HG03457 (cell line): ENCODE measurements around the gene DTX1.

Experiments
- ATAC-seq: cut with Tn5 transposase; IDR thresholded peaks from one replicate; pipeline ENCODE4 v1.9.1; 2021; ENCODE audit warnings: moderate number of reproducible peaks; ENCODE audit not compliant: unreplicated experiment

Gene DTX1

DNA sequence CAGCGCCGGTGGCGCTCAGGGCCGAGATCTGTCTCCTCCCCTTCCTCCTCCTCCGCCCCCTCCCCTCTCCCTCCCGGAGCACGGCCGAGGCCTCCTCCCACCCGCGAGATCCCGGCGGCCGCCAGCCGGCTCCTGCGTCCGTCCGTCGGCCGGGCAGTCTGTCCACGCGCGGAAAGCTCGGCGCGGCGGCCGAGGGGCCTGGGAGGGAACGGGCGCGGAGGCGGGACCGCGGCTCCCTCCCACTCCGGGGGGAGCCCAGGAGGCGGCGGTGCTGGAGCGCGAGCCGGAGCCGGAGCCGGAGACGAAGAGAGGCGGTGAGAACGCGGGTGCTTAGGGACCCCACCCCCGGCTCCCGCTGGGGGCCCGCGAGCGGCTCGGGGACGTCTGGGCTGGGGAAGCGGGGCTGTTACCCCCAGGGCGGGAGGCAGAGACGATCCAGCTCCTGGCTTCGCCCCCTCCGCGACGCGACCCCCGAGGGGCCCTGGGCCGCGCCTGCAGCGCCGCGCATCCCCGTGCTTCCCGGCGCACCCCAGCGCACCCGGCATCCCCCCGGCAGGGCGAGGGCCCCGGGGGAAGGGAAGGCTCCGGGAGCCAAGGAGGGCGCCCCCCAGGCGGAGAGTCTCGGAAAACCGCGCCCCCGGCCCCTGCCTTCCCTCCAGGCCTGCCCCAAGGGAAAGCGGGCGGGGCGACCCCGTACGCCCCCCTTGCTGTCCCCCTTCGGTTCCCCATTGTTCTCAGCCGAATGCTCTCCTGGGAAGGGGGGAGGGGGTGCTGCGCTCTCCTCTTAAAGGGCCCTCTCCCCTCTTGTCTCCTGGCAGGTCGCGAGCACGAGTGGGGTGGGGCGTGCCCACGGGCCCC lies at the start of gene DTX1:
Gene DTX1, plus strand, starts transcription at position 100 of the 858 bp plus-strand sequence. CDS start 1,463 bp downstream, outside the sequence.
- ATAC-seq: no peak

DNA sequence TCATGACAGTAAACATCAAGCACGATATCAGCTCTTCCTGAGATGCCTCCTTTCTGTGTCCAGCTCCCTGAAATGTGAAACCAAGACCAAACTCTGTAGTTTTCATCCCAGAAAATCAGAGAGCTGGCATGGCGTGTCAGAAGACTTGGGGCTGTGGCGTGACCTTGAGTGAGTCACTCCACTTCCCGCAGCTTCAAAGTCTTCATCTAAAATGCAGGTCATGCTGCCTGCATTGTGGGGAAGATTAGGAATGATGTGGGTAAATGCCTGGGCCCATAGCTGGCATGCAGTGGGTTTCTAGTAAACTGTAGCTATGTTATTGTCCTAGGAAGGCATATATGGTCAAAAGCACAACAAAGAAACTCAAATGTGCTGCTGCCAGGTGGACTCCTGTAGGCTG lies 49.4 kb upstream of the DTX1 start:
- no peak for ATAC-seq

DNA sequence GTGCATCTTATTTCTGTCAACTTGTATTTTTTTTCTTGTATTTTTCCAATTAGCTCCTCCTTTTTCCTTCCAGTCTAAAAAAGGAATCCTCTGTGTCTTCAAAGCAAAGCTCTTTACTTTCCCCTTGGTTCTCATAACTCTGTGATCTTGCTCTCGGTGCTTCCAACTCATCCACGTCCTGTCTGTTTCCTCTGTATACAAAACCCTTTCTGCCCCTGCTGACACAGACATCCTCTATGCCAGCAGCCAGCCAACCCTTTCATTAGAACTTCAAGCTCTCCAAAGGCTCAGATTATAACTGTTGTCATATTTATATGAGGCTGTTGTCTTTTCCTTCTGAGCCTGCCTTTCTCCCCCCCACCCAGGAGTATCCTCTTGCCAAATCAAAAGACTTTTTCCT lies 45.8 kb upstream of the DTX1 start:
- ATAC-seq: no peak

DNA sequence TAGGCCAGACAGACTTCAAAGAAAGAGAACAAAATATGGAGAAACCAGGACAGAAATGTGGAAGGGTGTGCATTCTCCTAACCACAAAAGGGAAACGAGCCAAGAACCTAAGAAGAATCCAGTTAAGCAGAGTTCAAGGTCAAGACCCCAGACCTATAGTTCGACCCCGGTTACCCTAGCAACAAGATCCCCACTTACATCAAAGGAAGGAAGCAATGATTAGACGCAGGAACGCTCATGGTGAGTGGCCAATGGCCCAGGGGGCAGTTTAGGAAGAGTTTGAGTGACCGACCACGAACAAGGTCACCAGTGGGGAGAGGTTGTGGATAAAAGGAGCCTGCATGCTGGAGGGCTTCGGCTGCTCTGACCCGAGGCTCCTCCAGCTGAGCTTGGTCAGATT lies 42.0 kb upstream of the DTX1 start:
- no peak for ATAC-seq

DNA sequence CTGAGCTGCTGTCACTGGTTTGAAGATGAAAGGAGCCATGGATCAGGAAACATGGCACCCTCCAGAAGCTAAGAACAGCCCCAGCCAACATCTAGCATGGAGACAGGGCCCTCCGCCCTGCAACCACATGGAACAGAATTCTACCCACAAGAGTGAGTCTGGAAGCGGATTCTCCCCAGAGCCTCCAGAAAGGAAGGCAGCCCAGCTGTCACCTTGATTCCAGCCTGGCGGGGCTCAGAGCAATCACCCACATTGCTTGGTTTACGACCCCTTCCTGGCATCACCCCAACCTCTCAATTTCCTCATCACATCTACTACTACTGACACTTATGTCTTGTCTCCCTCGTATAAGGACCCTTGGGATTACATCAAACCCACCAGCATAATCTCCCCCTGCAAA lies 39.7 kb upstream of the DTX1 start:
- ATAC-seq: no peak

DNA sequence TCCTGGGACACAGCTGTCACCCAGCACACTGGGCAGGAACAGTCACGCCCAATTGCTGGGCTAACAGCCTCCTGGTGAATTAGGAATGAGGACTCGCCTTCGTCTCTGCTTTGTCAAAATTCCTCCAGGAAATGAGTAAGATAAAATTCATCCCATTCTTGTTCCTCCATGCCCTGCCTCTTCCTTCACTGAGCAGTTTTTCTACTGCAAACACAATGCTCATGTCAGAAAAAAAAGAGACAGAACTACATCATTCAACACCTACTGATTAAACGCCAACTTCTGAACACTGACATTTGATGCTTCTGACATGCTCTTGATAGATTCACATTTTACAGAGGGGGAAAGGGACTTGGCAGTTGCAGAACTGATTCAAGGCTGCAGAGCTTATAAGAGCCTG lies 37.5 kb upstream of the DTX1 start:
- ATAC-seq: no peak

DNA sequence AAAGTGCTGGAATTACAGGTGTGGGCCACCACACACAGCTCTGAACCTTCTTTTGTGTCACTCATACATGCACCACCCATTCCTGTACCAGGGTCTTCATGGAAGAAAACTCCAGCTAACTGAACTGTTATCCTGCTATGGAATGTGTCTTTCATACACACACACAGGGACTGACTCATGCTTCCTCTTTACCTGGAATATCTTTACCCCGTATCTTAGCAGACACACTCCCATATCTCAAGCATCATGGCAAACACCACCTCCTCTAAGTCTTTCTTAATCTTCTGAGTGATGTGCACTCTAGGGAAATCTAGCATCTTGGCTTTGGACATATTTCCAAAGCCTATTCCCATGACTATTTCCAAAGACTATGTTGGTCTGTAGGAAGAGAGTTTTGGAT lies 35.0 kb upstream of the DTX1 start:
- no peak for ATAC-seq

DNA sequence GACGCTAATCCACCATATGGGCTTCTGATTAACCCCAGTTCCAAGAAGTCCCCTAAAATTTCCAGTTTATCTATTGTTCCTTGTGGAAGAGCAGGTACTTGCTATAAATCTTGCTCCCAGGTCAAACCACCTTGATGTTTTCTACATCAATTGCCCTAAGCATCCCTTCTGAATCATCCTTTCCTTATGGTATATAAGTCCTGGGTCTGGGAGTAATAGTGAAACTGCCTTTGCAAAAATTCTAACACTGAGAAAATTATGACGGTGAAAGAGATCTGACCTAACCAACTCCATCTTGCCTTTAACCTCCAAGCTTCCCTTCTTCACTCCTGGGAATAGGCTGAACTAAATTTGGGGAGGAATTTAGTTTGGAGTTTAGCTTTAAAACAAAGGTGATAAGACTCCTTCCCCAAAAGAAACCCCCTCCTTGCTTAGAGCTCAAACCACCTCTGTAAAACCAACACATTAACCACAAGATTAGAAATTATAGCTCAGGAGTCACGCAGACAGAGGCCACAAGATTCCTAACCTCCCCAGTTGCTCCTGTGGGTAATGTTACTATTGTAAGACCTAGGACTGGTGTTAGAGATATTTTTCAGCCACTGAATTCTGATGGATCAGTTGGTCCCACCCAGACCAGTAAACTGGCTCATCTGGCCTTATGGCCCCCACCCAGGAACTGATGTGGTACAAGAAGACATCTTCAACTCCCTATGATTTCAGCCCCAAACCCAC lies 33.8 kb upstream of the DTX1 start:
- ATAC-seq: no peak

DNA sequence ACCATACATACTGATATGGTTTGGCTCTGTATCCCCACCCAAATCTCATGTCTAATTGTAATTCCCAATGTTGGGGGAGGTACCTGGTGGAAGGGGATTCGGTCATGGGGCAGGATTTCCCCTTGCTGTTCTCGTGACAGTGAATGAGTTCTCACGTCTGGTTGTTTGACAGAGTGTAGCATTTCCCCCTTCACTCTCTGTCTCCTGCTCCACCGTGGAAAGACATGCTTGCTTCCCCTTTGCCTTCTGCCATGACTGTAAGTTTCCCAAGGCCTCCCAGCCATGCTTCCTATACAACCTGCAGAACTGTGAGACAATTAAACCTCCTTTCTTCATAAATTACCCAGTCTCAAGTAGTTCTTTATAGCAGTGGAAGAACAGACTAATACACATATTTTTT lies 28.8 kb upstream of the DTX1 start:
- ATAC-seq: no peak

DNA sequence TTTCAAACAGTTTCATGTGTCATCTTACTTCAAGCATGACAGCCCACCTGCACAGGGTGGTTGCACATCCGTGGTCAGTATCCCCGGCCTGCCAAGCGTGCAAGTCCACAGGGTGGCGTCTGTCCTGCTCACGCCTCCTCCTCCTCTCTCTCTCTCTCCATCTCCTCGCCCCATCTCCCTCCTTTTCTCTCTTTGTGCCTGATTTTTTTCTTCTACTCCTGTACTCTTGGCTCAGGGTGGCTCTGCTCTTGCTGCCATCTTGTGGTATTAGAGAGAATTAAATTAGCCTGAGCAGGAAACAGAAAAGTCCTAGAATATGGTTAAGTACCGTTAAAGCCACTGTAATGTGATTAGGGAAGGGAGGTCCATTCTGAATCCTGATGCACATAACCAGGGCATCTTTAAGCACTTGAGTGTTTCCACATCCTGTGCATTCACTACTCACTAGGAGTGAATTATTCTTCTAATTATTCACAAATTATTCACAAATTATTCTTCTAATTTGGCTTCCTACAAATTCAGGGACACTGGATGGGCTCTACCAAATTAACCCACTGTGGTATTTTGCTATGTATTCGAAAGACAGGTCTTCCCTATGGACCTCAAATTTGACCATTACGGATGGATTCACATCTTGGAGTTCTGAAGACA lies 25.5 kb upstream of the DTX1 start:
- no peak for ATAC-seq

DNA sequence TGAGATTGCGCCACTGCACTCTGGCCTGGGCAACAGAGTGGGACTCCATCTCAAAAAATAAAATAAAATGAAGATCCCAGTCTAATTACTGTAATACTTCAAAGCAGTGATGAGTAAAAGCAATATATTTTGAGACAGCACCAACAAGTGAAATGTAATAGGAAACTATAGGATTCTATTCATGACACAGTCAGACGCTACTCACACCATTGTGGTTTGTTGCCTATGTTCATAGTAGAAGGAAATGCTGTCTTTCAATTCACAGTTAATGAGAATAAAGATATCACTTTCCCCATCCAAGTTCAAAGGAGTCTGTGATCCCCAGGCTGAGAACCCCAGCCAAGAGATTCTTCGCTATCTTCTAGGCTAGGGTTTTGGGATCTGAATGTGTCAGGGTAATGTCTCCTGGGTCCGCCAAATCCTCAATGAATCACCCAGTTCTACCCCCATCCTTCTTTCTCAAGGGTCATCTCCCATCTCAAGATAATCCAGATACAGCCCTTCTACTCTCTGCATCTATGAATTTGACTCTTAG lies 16.6 kb upstream of the DTX1 start:
- no peak for ATAC-seq

DNA sequence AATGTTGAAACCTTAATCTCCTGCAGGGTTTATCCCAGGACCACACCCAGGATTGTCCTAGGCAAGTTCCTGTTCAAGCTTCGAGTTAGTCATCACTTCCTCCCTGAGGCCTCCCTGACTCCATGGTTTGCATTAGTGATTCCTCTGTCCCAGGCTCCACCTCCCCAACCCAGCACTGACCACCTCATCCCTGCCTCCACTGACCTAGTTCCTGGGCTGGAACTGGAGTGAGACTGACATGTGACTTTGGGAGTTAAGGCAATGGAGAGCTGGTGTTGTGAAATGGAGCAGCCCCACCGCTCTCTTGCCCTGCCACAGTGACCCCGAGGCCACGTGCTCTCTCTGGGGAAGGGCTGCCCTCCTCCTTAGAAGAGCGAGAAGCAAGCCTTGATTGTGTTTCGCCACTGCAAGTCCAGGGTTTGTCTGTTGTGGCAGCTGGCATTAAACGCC lies 15.8 kb upstream of the DTX1 start:
- ATAC-seq: no peak

DNA sequence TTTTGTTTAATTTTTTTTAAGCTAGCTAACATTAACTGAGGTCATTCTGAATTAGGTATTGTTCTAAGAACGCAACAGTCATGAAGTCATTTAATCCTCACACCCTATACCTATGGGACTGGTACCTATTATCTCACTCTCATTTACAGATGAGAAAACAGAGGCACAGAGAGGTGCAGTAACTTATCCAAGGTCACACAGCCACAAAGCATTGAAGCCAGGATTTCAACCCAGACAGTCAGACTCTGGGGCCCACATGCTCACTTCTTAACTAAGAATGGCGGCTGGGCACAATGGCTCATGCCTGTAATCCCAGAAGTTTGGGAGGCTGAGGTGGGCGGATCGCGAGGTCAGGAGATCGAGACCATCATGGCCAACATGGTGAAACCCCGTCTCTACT lies 15.0 kb upstream of the DTX1 start:
- ATAC-seq: no peak

DNA sequence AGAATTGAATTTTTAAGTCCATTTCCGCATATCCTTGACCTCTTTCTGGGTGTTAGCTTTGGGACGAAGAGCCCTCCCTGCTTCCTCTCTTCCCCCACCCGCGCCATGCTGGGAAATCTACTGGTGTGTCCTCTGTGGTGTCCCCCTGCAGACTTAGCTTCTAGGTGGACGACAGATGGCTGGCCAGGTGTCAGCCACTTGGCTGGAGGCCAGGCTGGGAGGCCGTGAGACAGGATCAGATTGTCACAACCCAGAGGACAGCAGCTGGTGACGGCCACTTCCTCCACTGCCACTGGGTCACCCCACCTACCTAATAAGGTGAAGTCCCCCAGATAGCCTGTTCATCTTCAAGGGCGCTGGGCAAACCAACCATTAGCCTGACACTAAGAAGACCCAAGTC lies 13.3 kb upstream of the DTX1 start:
- no peak for ATAC-seq

DNA sequence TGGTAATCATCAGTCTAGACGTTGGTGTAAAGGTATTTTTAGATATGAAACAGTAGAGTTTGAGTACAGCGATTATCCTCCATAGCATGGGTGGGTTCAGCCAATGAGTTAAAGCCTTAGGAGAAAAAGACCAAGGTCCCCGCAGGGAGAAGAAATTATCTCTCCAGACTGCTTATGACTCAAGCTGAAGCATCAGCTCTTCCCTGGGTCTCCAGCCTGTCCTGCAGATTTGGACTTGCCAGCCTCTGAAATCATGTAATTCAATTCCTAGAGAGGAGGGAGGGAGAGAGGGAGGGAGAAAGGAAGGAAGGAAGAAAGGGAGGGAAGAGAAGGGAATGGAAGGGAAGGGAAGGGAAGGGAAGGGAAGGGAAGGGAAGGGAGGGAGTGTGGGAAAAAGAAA lies 12.0 kb upstream of the DTX1 start:
- no peak for ATAC-seq

DNA sequence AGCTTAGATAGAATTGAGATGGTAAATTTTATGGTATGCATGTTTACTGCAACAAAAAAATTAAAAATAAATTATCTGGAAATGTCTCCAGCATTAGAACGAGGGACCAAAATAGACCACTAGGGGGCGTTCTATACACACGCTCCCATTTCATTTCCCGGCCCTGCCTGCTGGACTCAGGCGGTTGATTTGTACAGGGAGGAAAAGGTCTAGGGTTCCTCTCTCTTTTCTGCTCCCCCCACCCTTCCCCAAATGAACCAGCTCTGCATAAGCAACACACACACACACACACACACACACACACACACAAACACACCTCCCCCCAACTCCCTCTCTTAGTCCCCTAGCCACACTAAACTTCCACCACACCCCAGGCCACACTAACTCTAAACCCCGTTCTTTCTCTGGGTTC lies 7.8 kb upstream of the DTX1 start:
- ATAC-seq: no peak

DNA sequence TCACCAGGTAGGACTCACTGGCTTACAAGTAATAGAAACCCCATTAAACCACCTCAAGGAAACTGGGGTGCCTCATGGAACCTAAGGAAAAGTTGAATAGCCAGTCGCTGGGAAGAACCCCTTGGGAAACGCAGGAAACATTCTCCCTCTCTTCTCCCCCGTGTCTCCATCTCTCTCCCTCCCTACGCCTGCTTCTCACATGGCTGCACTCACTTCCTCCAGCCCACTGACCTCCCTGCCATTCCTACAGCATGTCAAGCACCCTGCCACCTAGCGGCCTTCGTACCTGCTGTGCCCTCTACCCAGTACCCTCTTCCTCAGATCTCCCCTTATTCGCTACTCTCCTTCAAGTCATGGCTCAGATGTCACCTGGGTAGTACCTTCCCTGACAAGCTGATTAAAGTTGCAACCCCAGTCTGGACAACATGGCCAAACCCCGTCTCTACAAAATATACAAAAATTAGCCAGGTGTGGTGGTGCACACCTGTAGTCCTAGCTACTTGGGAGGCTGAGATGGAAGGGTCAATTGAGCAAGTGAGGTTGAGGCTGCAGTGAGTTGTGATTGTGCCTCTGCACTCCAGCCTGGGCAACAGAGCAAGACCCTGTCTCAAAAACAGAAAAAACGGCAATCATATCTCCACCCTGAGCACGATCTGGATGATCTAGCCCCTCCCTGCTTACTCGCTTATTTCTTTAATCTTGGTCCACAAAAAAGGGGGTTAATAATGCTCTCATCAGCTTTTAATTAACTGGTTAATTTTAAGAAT lies 6.4 kb upstream of the DTX1 start:
- no peak for ATAC-seq

DNA sequence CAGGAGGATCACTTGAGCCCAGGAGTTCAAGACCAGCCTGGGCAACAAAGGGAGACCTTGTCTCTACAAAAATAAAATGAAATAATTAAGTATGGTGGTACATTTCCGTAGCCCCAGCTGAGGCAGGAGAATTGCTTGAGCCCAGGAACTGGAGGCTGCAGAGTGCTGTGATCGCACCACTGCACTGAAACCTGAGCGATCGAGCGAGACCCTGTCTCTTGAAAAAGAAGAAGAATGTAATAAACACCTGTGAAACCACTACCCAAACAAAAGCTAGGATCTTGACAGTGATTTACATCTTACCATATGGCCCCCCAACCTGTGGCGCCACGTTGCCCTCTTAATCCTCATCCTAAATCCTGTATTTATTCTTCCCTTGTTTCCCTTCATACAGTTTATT lies 5.7 kb upstream of the DTX1 start:
- no peak for ATAC-seq

DNA sequence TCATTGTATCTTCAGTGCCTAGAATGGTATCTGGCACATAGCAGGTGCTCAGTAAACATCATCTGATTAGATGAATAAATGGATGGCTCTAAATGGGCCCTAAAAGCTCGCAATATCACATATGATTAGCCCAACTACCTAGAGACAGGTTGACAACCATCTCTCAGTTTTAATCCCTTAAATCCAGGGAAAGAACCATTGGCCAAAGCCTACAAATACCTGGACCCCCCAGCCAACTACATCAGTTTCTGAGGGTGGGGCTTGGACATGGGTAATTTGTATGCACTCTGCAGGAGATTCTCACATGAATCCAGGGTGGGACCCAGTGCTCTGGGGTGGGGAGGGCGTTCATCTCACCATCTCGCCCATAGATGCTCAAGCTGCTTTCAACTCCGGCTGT lies 4.8 kb upstream of the DTX1 start:
- no peak for ATAC-seq

DNA sequence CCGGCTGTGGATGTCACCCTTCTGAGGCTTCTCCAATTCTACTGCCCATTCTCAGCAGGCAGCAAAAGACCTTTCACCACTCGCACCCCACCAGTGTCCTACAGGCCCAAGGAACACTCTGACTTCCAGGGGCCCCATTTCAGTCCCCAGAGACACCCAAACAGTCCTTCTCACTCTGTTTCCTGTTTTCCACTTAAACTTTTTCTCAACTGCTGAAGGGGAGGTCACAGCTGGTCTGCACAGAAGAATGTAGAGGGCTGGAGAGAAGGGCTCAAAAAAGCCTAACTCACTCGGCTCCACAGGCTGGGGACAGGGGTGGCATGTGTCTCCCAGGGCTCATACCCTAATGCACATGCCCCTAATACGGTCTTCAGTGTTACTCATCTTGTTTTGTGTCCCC lies 4.2 kb upstream of the DTX1 start:
- ATAC-seq: no peak

DNA sequence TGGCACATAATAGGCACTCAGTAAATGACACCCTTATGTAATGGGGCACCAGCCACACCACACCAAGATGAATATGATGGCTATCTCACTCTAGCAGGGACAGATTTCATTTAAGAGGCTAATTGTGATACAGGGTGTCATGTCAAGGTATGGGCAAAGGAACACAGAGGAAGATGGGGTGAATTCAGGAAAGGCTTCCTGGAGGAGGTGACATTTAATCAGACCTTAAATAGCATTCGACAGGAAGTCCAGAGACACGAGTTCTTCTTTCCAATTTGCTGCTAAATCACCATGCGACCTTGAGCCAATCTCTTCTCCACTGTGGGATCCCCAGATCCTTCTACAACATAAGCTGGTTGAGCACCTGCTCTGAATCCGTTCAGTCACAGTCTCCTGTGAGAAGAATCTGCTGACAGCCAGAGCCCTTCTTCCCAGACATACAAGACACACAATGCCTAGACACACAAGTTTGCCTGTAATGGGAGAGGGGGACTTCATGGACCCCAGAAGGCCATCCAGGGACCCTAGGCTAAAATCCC lies 1.5 kb upstream of the DTX1 start:
- ATAC-seq: no peak
